ENCODE data around the gene CES5A. TPM values are rescaled to one million over a fixed set of nuclear protein-coding genes. Genes with fewer than 3 reads are reported as not detected.

The CES5A gene
- total RNA-seq, 4 donors from 2014 or later, result not detected

DNA sequence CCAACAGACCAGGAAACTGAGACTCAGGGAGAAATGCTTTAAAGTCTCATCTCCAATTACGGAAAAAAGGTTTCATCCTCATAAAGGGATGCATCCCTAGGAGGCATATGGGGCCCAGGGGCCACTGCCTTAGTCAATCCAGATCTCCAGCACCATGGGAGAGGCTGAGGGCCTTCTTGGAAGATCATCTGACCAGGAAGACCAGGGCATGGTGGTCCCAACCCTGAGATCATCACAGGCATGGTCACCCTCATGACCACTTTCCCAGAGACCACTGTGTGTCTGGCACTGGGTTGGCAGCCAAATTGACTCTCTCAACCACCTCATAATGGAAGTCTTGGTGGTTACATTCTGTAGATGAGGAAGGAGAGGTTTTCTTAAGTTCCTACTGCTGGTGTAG, 23.4 kb upstream of the CES5A start:
- no peak for TF ChIP-seq EP300 (IDR thresholded peaks at IDR 0.05)
- TF ChIP-seq POLR2AphosphoS5 (IDR thresholded peaks at IDR 0.05), result no peak
- no peak for TF ChIP-seq CTCF (IDR thresholded peaks at IDR 0.05)
- TF ChIP-seq POLR2A (IDR thresholded peaks at IDR 0.05; ENCODE audit: low read depth), result no peak
- no peaks in the 10 kb centered on the region for H3K4me1 ChIP-seq
- DNase-seq (ENCODE audit: extremely low spot score), result no peak
- intact Hi-C loops (cut with DNase I), result no loop called here
- H3K36me3 ChIP-seq, result no peaks in the 10 kb centered on the region
- no peak overlapping the region for H3K27ac ChIP-seq (replicated peaks in 1 of 4)
- 56% methylated on average over 1 of the region's 1 CpG for WGBS
- peaks cover 0 to 28% (median 7%) of the 10 kb centered on the region in 4 donors for H3K9me3 ChIP-seq
- H3K4me3 ChIP-seq, result no peak overlapping the region
- no peaks in the 10 kb centered on the region for H3K27me3 ChIP-seq

- TF ChIP-seq POLR2A (IDR thresholded peaks at IDR 0.05; ENCODE audit: low read depth) (no peak), POLR2AphosphoS5 (IDR thresholded peaks at IDR 0.05) (no peak), CTCF (IDR thresholded peaks at IDR 0.05) (no peak), EP300 (IDR thresholded peaks at IDR 0.05) (no peak)
- no peak overlapping the region for H3K4me3 ChIP-seq
- H3K4me1 ChIP-seq, result no peaks in the 10 kb centered on the region
- H3K27me3 ChIP-seq, result no peaks in the 10 kb centered on the region
- peaks cover 0 to 46% (median 20%) of the 10 kb centered on the region in 4 donors for H3K9me3 ChIP-seq
- no peak for DNase-seq (ENCODE audit: extremely low spot score)
- H3K27ac ChIP-seq (replicated peaks in 1 of 4), result no peak overlapping the region
- no peaks in the 10 kb centered on the region for H3K36me3 ChIP-seq
- WGBS, result 95% methylated on average over 2 of the region's 2 CpGs
- intact Hi-C loops (cut with DNase I), result no loop called here
Observed at GRCh38 chr16:55892821-55893220, 17.6 kb upstream of the CES5A start.

DNA sequence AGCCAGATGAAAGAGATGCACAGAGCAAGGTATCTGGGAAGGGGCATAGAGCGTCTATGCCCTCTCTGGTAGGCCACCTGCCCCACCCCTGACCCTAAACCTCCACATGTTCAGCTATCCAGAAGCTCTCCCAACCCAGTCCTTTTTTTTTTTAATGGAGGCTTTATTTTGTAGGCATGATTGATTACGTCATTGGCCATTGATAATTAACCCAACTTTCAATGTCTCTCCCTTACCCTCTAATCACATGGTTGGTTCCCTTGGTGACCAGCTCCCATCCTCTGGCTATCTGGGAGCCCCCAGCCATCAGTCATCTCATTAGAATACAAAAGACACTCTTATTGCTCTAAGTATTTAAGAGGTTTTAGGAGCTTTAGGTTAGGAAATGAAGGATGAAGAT, 14.3 kb upstream of the CES5A start:
- 68% methylated on average over 2 of the region's 2 CpGs for WGBS
- TF ChIP-seq EP300 (IDR thresholded peaks at IDR 0.05) (no peak), POLR2AphosphoS5 (IDR thresholded peaks at IDR 0.05) (no peak), POLR2A (IDR thresholded peaks at IDR 0.05; ENCODE audit: low read depth) (no peak), CTCF (IDR thresholded peaks at IDR 0.05) (no peak)
- H3K4me3 ChIP-seq, result no peak overlapping the region
- intact Hi-C loops (cut with DNase I), result no loop called here
- H3K4me1 ChIP-seq, result no peaks in the 10 kb centered on the region
- H3K27me3 ChIP-seq, result no peaks in the 10 kb centered on the region
- H3K27ac ChIP-seq (replicated peaks in 1 of 4), result no peak overlapping the region
- H3K9me3 ChIP-seq, result peaks cover 0 to 33% (median 19%) of the 10 kb centered on the region in 4 donors
- no peak for DNase-seq (ENCODE audit: extremely low spot score)
- no peaks in the 10 kb centered on the region for H3K36me3 ChIP-seq

DNA sequence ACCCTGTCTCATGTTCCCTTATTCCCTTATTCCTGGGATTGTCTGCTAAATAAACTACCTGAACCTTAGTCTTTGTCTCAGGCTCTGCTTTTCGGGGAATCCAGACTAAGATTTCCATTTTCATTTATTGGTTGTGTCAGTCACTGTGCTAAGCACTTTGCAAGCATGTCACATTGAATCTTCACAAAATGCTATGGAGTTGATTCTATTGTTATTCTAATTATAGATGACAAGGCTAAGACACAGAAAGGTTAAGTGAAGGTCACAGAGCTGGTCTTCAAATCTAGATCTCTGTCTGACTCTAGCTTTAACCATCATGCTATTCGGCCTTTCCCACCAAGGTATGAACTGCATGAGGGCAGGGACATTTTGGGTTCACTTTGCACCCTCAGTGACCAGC, 13.4 kb upstream of the CES5A start:
- no peak for TF ChIP-seq POLR2A (IDR thresholded peaks at IDR 0.05; ENCODE audit: low read depth)
- no peak for TF ChIP-seq POLR2AphosphoS5 (IDR thresholded peaks at IDR 0.05)
- no peak for TF ChIP-seq CTCF (IDR thresholded peaks at IDR 0.05)
- no peak for TF ChIP-seq EP300 (IDR thresholded peaks at IDR 0.05)
- intact Hi-C loops (cut with DNase I), result no loop called here
- no peaks in the 10 kb centered on the region for H3K4me1 ChIP-seq
- no peaks in the 10 kb centered on the region for H3K27me3 ChIP-seq
- DNase-seq (ENCODE audit: extremely low spot score), result no peak
- WGBS, result 83% methylated on average over 2 of the region's 2 CpGs
- peaks cover 0 to 24% (median 15%) of the 10 kb centered on the region in 4 donors for H3K9me3 ChIP-seq
- H3K27ac ChIP-seq (replicated peaks in 1 of 4), result no peak overlapping the region
- H3K36me3 ChIP-seq, result no peaks in the 10 kb centered on the region
- H3K4me3 ChIP-seq, result no peak overlapping the region

- Histone ChIP-seq H3K4me1 (no peaks in the 10 kb centered on the region), H3K36me3 (no peaks in the 10 kb centered on the region), H3K27ac (replicated peaks in 1 of 4) (no peak overlapping the region), H3K9me3 (no peaks in the 10 kb centered on the region), H3K27me3 (peaks cover 0 to 31% (median 0%) of the 10 kb centered on the region in 4 donors), H3K4me3 (no peak overlapping the region)
- 53% methylated on average over 4 of the region's 4 CpGs for WGBS
- no peak for DNase-seq (ENCODE audit: extremely low spot score)
- TF ChIP-seq POLR2A (IDR thresholded peaks at IDR 0.05; ENCODE audit: low read depth) (no peak), EP300 (IDR thresholded peaks at IDR 0.05) (no peak), POLR2AphosphoS5 (IDR thresholded peaks at IDR 0.05) (no peak), CTCF (IDR thresholded peaks at IDR 0.05) (no peak)
- intact Hi-C loops (cut with DNase I), result no loop called here
Observed at GRCh38 chr16:55876854-55877253, 1.7 kb upstream of the CES5A start.
